ENCODE data around the gene TDRD10. TPM values are rescaled to one million over a fixed set of nuclear protein-coding genes. Genes with fewer than 3 reads are reported as not detected.

TDRD10 gene
- total RNA-seq, 4 donors from 2014 or later = 0.57 to 1.5 (median 0.83) TPM; not detected in 1

Other genes starting within 250 kb of the TDRD10 start
- gene HAX1, start 229.6 kb upstream of the TDRD10 start, total RNA-seq = 10 to 100 TPM; 52.7 to 83.4 (median 71.6) TPM
- not detected for gene AQP10, start 181.1 kb upstream of the TDRD10 start, total RNA-seq
- gene ATP8B2, start 176.7 kb upstream of the TDRD10 start, total RNA-seq = 10 to 100 TPM in 3 of 4 donors, 1 to 10 TPM in 1; 9.1 to 30.8 (median 19.6) TPM
- gene IL6R, start 96.9 kb upstream of the TDRD10 start, total RNA-seq = 10 to 100 TPM; 14.7 to 42.1 (median 21.8) TPM
- 1 to 10 TPM; 4.0 to 8.0 (median 6.1) TPM for gene SHE, start 193 bp downstream of the TDRD10 start, total RNA-seq
- 10 to 100 TPM; 24.1 to 40.0 (median 32.2) TPM for gene UBE2Q1, start 56.4 kb downstream of the TDRD10 start, total RNA-seq
- gene CHRNB2, start 65.6 kb downstream of the TDRD10 start, total RNA-seq = under 1 TPM; 0.08 to 0.52 (median 0.26) TPM
- gene ADAR, start 106.0 kb downstream of the TDRD10 start, total RNA-seq = 100 to 1,000 TPM in 1 of 4 donors, 10 to 100 TPM in 3; 54.3 to 105 (median 73.6) TPM

Data from lower leg skin (tissue), 4 donors.